ENCODE results near the gene PLAAT5. TPM values are rescaled to one million over a fixed set of nuclear protein-coding genes. Genes with fewer than 3 reads are reported as not detected.
A peak's percentile ranks its signal among the peaks of the same experiment; 100 is the strongest.

The PLAAT5 gene
- total RNA-seq, 1 experiment from 2014 or later: 8.5 TPM

GRCh38 chr11:63491636-63492372 lies 837 bp upstream of the PLAAT5 start:
- H4K91ac ChIP-seq (ENCODE audit: insufficient read length, low read depth, low read length): no peak overlapping the region
- no peak overlapping the region for H3K14ac ChIP-seq (ENCODE audit: insufficient read depth, low read length)
- peaks cover 36 to 45% of the 10 kb centered on the region in 2 experiments for H3K4me1 Mint-ChIP-seq
- no peak overlapping the region for H2BK20ac ChIP-seq (ENCODE audit: low read depth, low read length, poor library complexity, severe bottlenecking)
- no peak overlapping the region for H3K4ac ChIP-seq (ENCODE audit: low read depth, low read length)
- no peak overlapping the region for H2AK5ac ChIP-seq (ENCODE audit: insufficient read length, low read length)
- H3K27me3 Mint-ChIP-seq (ENCODE audit: low read depth): no peaks in the 10 kb centered on the region
- H3K4me2 ChIP-seq (ENCODE audit: insufficient read depth, insufficient read length, low read length): peak overlapping the region; percentile 34
- H3K18ac ChIP-seq (ENCODE audit: insufficient read length, low read depth, low read length): no peak overlapping the region
- H3K27me3 ChIP-seq (ENCODE audit: insufficient read depth, low read length): 0 out of 2 replicates have a peak, but pooled peaks cover 2% of the 10 kb centered on the region
- peaks cover 8 to 19% of the 10 kb centered on the region in 2 experiments for H3K9me3 Mint-ChIP-seq
- DNase-seq: no peak
- H4K20me1 ChIP-seq (ENCODE audit: control insufficient read depth, insufficient read depth, insufficient read length): no peaks in the 10 kb centered on the region
- no peak overlapping the region for H4K5ac ChIP-seq (ENCODE audit: insufficient read length, low read depth, low read length)
- peaks cover 5% of the 10 kb centered on the region for H3K9me3 ChIP-seq (ENCODE audit: control insufficient read depth, low read depth, low read length)
- no peak overlapping the region for H3K9ac ChIP-seq (ENCODE audit: extremely low read depth, insufficient read length, low read length)
- H3K23ac ChIP-seq (ENCODE audit: insufficient read length, low read depth, low read length): no peak overlapping the region
- H3K27ac ChIP-seq (ENCODE audit: insufficient read length, low read depth, low read length): no peak overlapping the region
- no peak overlapping the region for H2AFZ ChIP-seq (ENCODE audit: low read length)
- H3K27ac Mint-ChIP-seq: peak overlapping the region in 1 of 3 experiments; percentile 40; a peak in 1 of 7 replicates
- no peak overlapping the region for H2BK120ac ChIP-seq (ENCODE audit: low read depth, low read length, poor library complexity, severe bottlenecking)
- H3K56ac ChIP-seq (ENCODE audit: insufficient read length, low read depth, low read length): no peak overlapping the region
- no peaks in the 10 kb centered on the region for H3K79me1 ChIP-seq (ENCODE audit: insufficient read depth, low read depth, low read length, poor library complexity, severe bottlenecking)
- H4K8ac ChIP-seq (replicated peaks; ENCODE audit: insufficient read length, low read depth, low read length): no peak overlapping the region
- H2BK12ac ChIP-seq (ENCODE audit: insufficient read length, low read depth, low read length): no peak overlapping the region
- 0 out of 2 replicates have a peak, but pooled peaks cover 2% of the 10 kb centered on the region for H3K4me1 ChIP-seq (ENCODE audit: insufficient read depth, low read length)
- peaks cover 18% of the 10 kb centered on the region for H3K23me2 ChIP-seq (ENCODE audit: insufficient read length, low read depth, low read length, poor library complexity, severe bottlenecking)
- H2BK5ac ChIP-seq (ENCODE audit: insufficient read length, low read length): no peak overlapping the region
- H3K79me2 ChIP-seq (ENCODE audit: insufficient read depth, low read length): no peaks in the 10 kb centered on the region
- H2BK15ac ChIP-seq (ENCODE audit: low read depth, low read length): no peak overlapping the region
- no peak overlapping the region for H3T11ph ChIP-seq (ENCODE audit: low read length)
- no CpG with 5 or more reads among the region's 11 CpGs for WGBS (ENCODE audit: extremely low coverage, insufficient read length, low lambda C conversion rate)
- H3K4me3 Mint-ChIP-seq: peak overlapping the region; percentile 50 to 71; a peak in 4 of 5 replicates
- no peak for TF ChIP-seq CTCF (conservative IDR thresholded peaks at IDR 0.05)
- peaks cover 0 to 21% (median 5%) of the 10 kb centered on the region in 3 experiments; a peak in 4 of 7 replicates for H3K36me3 Mint-ChIP-seq (ENCODE audit: insufficient read depth in 1 of 3, low read depth in 3 of 3)
